ENCODE results near the gene NTSR1.

DNA sequence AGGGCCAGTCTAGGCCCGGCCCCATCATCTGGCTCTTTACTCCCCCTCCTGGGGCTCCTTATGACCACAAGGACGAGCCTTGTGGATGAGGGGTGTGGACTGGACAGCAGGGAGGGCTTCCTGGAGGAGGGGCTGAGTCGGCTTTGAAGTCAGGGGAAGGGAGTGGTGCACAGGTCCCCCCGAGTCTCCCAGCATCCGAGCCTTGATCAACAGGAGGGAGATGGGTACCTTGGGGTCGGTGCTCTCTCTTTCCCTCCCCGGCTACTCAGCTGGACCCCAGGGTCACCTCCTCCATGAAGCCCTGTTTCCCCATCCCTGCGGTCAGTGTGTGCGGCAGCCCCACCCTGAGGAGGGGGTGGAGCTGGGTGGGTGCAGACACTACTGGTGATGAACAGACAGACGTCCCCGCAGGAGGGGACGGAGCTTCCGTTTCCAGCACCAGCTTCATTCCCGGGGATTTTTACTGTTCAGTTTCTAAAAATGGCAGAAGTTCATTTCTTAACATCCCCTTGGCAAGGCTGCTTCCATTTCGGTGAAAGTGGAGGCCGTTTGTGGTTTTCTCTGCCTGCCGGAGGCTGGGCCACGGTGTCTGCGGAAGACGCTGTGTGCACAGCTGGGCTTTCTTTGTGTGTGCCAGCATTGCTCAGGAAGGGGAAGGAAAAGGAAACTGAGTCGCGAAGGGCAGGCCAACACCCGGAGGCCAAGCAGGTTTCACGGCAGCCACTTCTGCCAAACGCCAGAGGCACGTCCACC is 19.6 kb downstream of the NTSR1 start:
- TF ChIP-seq, protein P1, sequence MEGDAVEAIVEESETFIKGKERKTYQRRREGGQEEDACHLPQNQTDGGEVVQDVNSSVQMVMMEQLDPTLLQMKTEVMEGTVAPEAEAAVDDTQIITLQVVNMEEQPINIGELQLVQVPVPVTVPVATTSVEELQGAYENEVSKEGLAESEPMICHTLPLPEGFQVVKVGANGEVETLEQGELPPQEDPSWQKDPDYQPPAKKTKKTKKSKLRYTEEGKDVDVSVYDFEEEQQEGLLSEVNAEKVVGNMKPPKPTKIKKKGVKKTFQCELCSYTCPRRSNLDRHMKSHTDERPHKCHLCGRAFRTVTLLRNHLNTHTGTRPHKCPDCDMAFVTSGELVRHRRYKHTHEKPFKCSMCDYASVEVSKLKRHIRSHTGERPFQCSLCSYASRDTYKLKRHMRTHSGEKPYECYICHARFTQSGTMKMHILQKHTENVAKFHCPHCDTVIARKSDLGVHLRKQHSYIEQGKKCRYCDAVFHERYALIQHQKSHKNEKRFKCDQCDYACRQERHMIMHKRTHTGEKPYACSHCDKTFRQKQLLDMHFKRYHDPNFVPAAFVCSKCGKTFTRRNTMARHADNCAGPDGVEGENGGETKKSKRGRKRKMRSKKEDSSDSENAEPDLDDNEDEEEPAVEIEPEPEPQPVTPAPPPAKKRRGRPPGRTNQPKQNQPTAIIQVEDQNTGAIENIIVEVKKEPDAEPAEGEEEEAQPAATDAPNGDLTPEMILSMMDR (IDR thresholded peaks at IDR 0.05; ENCODE audit: insufficient read depth, low read length) = no peak
- TF ChIP-seq POLR2AphosphoS5 (IDR thresholded peaks at IDR 0.05; ENCODE audit: low read depth) = peak; percentile 28; the same call in 1 of the 2 replicates
- TF ChIP-seq, protein P2, sequence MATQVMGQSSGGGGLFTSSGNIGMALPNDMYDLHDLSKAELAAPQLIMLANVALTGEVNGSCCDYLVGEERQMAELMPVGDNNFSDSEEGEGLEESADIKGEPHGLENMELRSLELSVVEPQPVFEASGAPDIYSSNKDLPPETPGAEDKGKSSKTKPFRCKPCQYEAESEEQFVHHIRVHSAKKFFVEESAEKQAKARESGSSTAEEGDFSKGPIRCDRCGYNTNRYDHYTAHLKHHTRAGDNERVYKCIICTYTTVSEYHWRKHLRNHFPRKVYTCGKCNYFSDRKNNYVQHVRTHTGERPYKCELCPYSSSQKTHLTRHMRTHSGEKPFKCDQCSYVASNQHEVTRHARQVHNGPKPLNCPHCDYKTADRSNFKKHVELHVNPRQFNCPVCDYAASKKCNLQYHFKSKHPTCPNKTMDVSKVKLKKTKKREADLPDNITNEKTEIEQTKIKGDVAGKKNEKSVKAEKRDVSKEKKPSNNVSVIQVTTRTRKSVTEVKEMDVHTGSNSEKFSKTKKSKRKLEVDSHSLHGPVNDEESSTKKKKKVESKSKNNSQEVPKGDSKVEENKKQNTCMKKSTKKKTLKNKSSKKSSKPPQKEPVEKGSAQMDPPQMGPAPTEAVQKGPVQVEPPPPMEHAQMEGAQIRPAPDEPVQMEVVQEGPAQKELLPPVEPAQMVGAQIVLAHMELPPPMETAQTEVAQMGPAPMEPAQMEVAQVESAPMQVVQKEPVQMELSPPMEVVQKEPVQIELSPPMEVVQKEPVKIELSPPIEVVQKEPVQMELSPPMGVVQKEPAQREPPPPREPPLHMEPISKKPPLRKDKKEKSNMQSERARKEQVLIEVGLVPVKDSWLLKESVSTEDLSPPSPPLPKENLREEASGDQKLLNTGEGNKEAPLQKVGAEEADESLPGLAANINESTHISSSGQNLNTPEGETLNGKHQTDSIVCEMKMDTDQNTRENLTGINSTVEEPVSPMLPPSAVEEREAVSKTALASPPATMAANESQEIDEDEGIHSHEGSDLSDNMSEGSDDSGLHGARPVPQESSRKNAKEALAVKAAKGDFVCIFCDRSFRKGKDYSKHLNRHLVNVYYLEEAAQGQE (IDR thresholded peaks at IDR 0.05; ENCODE audit: insufficient replicate concordance, low read depth) = peak; percentile 36
